ENCODE measurements around the gene SLC16A11.
A peak's percentile ranks its signal among the peaks of the same experiment; 100 is the strongest.

The SLC16A11 gene

DNA sequence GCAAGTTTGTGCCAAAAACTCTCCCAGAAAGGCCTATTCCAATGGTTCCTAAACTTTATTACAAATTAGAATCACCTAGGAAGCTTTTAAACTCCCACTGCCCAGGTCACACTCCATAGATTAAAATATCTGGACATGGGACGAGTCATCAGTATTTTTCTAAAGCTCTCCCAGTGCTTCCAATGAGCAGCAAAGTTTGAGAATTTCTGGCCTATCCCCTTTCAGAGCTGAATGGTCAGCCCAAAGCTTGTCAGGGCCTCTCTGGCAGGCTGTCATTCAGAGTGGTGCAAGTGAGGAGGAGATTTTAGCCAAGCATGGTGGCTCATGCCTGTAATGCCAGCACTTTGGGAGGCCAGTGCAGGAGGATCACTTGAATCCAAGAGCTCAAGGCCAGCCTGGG lies 18.6 kb downstream of the SLC16A11 start:
- no peak for DNase-seq (ENCODE audit: low read depth)

DNA sequence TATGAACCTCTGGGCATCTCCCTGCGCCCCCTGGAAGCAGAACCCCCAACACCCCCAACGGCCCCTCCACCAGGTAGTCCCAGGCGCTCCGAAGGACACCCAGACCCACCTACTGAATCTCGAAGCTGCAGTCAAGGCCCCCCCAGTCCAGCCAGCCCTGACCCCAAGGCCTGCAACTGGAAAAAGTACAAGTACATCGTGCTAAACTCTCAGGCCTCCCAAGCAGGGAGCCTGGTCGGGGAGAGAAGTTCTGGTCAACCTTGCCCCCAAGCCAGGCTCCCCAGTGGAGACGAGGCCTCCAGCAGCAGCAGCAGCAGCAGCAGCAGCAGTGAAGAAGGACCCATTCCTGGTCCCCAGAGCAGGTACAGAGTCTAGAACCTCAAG lies 19.5 kb downstream of the SLC16A11 start:
- DNase-seq (ENCODE audit: low read depth) = no peak

DNA sequence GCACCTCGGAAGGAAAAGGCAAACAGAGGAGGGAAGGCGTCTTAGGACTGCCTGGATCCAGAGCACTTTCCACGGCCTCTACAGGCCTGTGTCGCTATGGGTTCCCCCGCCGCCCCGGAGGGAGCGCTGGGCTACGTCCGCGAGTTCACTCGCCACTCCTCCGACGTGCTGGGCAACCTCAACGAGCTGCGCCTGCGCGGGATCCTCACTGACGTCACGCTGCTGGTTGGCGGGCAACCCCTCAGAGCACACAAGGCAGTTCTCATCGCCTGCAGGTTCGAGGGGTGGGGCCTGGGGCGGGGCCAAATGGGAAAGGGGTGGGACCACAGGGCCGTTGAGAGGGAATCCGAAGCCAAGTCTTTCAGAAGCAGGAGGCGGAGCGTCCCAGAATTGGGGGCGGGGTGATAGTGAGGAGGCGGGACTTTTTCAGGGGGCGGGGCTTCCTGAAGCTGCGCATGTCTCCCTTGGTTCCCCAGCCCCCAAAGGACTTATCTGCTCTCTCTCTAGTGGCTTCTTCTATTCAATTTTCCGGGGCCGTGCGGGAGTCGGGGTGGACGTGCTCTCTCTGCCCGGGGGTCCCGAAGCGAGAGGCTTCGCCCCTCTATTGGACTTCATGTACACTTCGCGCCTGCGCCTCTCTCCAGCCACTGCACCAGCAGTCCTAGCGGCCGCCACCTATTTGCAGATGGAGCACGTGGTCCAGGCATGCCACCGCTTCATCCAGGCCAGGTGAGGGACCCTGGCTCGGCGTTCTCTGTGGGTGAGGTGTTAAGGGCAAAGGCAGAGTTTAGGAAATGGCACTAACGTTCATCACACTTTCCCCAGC lies 20.1 kb downstream of the SLC16A11 start:
- peak; percentile 83 for DNase-seq (ENCODE audit: low read depth)

DNA sequence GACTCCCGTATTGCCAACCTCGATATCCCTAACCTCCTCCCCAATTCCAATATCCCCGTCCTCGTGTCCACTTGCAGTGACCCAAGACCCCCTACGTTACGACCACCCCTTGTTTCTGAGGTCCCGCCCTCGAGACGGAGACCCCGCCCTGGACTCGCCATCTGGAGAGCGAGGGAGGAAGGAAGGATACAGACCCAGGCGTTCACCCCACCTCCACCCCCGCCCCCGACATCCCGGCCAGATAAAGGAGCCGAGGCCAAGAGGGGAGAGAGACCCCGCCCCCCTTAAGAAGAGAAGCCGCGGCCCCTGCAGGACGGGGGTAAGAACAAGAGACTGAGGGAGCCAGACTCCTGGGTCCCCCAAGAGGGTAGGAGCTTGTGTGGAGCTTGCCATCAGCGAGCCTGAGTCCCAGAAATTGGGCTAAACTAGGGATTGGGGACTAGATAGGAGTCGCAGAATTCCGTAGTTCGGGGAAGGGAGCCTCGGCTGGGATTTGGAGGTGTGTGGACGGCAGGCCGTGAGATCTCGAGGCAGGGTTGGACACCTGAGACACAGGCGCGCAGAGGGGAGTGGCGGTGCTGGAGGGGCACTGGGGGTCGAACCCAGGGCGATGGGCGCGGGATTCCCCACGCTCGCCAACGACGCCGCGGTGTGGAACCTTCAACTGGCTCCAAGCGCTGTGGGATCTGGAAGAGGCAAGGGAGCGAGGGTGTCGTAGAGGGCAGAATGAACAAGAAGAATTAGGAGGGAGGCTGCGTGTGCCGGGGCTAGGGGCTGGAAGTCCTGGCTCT lies 20.9 kb downstream of the SLC16A11 start, which contains the start of gene BCL6B:
Gene BCL6B (plus strand): TSS at position 270 of the 791 bp plus-strand sequence. CDS start 622 bp downstream, outside the sequence.
- no peak for DNase-seq (ENCODE audit: low read depth)

DNA sequence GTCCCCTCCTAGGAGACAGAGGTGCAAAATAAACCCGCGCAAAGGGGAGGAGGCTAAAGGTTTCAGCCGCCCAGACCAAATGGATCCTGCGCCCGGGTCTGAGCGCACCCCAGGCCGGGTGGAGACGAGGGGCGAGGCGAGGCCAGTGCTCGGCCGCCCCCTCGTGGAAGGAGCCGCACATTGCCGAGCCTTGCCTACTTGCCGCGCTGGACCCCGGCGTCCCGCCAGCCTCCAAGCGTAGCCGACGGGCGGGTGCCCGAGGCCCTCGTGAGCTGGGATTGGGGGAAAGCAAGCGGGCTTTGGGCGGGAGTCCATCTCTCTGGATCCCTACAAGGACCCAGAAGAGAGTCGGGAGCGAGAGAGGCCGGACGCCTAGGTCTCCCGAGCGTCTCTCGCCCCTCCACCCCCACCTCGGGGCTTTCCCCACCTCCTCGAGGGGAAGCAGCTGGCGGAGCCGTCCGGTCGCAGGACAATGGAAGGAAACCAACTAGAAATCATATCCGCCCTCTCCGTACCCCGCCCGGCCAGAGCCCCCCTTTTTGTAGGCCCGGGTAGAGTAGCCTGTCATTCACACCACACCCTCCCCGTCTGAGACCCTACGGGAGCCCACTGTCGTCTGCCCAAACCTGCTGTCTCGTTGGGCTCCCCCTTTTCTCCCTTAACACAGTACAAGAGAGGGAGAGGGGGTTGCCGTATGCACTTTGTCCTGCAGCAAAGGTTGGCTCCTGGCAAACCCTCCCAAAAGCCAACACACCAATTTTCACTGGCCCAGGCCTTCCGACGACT lies 21.7 kb downstream of the SLC16A11 start:
- DNase-seq (ENCODE audit: low read depth) = peak; percentile 64

DNA sequence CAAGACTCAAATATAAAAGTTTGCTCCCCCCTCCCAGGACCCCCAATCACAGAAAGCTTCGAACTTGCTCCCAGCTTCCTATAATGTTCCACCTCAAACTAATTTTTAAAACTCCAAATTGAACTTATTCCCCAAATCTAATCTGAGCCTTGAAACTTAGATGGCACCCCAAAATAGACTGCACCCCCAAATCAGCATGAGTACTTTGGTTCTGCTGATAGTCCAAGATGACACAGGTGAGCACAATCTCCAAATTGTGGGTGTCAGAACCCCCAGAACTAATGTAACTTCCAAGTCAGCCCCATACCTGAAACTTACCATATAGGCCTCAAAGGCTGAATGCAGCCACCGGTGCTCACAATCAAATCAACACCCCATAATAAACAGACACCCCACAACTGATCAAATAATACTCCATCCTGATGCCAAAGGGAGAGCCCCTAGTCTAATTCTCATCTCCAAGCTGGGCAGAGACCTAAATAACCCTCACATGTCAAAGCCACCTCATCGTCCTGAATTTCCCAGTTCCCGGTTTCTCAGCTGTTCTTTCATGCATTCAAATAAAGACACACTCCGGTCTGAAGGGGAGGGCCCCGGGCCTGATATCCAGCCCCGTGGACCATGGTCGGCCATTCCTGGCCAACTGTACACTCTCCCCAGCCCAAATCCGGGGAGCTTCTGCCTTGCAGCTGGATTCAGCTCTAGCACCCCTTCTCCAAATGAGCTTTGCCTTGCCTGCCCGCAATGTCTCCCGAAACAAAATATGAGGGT lies 22.8 kb downstream of the SLC16A11 start:
- no peak for DNase-seq (ENCODE audit: low read depth)

DNA sequence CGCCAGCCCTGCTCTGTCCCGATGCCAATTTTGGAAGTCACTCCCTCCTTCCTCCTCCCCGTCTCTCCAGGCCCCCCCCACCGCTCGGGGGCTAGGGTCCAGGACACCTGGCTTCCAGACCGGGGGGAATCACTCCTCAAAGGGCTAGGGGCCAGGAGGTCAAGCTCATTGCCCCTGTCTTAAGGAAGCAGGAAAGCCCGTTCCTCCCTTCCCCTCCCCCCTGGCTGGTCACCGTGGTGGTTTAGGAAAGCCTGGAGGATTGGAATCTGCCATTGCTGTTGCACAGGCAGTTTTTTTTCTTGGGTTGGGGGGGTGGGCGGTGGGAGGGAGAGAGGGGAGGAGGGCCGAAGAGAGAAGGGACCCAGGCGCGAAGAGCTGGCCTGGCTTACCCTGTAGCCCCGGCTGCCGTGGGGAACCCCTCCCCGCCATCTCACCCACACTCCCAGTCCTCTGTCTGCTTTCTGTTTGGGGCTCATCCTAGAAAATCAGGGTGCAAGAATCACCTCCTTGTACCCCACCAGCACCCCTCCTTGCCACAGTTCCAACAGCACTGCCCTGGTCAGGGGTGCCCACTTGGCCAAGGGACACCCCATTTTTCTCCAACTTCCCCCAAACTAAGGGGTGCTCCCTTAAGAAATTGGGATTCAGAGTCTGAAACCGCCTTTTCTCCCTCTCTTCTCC lies 23.9 kb downstream of the SLC16A11 start:
- no peak for DNase-seq (ENCODE audit: low read depth)

DNA sequence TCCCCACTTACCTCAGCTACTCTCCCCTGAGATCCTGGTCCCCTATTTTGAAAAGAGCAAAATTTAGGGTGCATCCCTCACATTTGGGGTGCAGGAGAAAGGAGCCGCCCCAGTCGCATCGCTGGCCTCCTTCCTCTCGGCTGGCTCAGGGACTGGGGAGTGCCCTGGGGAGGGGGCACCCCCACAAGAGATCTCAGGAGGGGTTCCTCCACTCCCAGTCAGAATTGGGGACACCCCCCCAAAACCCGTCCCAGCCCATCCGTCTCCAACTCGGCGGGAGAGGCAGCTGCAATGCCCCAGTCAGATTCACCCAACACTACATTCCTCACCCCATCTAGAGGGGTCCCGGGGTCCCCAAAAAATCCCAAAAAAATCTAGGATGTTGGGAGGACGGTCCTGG lies 24.5 kb downstream of the SLC16A11 start:
- no peak for DNase-seq (ENCODE audit: low read depth)

DNA sequence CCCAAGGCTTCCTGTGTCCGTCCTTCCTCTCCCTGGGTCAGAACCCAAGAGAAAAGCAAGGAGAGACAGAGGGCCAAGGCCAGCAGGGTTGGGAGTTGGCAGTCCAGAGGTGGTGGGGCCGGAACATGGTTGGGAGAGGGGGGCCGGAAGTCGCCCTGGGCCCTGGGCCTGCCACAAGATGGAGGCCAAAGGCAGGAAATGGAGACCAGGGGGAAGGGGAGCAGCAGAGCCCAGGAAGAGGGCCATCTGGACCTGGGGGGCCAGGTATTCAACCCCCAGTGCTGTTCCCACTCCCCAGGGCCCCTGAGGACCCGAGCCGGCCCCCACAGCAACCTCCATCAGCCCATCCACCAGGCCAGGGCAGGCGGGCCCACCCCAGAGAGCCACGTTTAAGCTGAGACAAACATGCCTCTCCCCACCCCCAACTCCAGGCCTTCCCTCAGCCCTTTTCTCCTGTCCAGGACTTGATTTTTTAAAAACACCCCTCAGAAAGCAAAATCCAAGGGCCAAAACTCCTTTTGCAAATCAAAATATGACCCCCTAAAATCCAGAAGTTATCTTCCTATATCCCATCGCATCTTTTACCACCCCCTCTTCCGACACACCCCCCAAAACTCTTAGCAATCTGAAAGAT lies 25.4 kb downstream of the SLC16A11 start:
- DNase-seq (ENCODE audit: low read depth) = no peak

DNA sequence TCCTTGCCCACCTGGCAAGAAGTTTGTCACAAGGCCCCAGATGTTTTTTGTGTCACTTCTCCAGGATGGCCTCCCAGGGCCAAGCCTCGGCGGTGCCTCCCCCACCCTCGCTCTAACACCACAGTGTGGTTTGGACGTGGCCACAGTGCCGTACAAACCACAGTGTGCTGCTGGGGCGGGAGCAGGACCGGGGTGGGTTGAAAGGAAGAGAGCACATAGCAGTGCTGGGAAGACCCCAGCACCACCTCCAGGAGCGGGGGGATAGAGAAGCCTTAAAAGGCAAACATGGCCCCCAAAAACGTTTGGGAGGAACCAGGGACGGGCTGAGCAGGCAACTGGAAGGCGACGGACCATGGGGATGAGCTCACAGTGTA lies 26.1 kb downstream of the SLC16A11 start:
- DNase-seq (ENCODE audit: low read depth) = no peak

DNA sequence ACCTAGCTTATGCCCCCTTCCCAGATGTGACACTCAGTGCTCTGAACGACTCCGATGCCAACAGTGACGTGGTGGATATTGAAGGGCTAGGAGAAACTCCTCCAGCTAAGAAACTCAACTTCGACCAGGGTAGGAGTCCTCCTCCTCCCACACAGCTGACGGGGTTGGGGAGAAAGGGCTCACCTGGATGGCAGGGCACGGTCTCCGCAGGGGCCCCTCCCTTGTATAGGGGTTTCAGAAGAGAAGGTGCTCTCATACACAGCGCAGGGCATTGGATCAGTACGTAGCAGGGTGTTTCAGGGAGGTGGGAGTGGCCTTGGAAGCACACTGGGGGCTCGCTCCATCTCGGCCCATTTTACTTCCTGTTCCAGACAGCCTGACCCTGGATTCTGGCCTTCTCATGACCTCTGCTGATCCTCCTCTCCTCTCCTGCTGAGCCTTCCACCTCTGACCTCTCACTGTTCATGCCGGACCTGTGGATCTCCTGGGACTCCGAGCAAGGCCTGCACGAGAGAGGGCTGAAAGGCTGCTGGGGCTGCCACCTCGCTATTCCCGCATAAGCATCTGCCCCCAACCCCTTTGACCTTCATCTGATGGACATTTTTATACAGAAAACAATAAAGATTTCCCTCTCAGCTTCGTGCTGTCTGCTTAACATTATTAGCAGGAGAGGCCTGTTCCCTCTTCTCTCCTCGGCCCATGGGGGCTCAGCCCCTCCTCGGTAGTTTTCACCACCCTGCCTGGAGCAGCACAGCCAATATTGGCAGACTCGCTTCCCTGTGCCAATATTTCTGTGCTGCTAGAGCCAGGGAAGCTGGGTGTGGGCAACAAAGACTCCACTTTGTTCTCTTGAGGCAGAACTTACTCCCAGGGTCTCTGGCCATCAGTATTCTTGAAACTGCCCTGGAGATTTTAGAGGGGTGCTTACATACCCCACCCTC lies 26.7 kb downstream of the SLC16A11 start:
- DNase-seq (ENCODE audit: low read depth) = no peak

DNA sequence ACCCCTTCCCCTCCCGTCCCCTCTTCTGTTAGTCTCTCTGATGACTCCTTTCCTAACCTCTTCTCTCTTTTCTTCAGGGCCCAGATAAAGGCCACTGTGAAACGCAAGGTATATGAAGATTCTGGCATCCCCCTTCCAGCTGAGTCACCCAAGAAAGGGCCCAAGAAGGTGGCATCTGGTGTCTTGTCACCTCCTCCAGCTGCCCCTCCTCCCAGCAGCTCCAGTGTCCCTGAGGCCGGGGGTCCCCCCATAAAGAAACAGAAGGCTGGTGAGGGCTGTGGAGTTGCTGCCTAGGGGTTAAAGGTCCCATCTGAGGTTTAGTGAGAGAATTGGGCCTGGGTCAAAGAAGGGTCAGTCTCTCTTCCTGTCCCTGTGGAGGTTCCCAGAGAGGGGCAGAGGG lies 27.5 kb downstream of the SLC16A11 start:
- DNase-seq (ENCODE audit: low read depth) = no peak

DNA sequence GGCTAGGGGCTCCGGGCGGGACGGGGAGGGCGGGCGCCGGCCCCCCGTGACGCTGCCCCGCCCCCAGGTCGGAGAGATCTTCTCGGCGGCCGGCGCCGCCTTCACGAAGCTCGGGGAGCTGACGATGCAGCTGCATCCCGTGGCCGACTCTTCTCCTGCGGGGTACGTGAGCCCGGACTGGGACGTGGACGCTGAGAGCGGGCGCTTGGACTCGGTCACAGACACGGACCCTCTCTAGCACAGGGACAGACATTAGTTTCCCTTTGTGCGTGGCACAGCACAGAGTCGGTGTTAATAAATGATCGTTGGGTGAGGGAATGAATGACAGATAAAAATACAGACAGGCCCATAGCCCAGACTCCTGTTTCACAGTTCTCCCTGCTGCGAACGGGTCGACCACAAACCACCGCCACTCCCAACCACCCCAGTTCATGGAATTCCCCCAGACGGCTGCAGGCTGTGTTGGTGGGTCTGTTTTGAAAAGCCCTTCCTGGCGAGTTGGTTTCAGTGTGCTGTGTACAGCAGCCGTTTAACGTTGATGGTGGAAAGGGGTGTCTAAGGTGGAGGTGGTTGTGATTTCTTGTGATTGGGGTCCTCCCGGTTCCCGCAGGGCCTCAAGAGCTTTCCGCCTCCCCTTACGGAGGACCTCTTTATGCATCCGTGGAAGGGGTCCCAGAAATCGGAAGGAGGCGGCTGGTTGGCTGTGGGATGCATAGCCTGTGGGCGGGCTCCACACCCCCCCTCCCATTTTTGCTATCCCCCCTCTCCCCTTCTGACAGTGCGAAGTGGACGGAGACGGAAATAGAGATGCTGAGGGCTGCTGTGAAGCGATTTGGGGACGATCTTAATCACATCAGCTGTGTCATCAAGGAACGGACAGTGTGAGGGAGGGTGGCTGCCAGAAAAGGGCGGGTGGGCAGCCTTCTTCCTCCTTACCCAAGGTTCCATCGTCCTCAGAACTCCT lies 28.6 kb downstream of the SLC16A11 start:
- DNase-seq (ENCODE audit: low read depth) = peak; percentile 56

DNA sequence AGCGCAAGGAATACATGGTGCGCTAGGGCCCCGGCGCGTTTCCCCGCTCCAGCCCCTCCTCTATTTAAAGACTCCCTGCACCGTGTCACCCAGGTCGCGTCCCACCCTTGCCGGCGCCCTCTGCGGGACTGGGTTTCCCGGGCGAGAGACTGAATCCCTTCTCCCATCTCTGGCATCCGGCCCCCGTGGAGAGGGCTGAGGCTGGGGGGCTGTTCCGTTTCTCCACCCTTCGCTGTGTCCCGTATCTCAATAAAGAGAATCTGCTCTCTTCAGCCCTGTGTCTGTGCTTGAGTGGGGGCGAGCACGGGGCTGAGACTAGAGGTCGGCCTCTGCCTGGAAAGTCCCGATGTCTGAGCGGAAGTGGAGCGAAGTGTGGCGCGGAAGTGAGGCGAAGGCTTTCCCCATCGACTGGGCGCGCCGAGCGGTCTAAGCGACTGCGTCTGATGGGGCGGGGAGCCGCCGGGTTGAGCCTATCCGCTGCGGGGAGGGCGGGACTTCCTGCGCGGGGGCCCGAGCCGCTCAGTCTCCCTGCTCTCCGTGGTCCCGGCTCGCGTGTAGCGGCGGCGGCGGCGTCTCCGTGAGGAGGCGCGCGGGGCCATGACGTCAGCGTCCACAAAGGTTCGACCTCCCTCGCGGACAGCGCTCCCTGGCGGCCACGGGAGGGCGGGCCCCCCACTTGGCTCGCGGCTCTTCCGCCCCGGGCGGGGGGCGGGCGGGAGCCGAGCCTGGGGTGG lies 29.5 kb downstream of the SLC16A11 start:
- DNase-seq (ENCODE audit: low read depth) = peak; percentile 89

DNA sequence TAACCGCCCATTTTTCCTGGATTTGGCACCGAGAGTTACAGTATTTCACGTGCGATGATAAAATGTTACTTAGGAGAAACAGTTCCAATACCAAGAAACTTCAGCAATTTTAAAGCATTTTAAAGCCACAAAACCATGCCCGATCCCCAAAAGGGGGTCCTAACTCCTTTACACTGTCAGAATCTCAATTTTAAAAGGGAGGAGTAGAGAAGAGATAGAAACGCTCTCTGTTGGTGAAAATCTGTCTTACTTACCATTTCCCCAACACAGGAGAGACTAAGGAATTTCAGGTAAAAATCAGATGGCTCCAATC lies 32.0 kb downstream of the SLC16A11 start:
- no peak for DNase-seq (ENCODE audit: low read depth)

DNA sequence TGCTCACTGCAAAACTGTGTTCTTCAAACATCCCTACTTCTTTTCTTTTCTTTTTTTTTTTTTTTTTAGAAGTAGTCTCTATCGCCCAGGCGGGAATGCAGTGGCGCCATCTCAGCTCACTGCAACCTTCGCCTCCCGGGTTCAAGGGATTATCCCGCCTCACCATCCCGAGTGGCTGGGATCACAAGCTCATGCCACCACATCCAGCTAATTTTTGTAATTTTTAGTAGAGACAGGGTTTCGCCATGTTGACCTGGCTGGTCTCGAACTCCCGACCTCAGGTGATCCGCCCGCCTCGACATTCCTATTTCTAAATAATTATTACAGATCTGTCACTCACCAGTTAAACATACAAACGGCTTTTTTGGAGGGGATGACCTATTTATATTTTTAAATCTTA lies 32.5 kb downstream of the SLC16A11 start:
- no peak for DNase-seq (ENCODE audit: low read depth)

DNA sequence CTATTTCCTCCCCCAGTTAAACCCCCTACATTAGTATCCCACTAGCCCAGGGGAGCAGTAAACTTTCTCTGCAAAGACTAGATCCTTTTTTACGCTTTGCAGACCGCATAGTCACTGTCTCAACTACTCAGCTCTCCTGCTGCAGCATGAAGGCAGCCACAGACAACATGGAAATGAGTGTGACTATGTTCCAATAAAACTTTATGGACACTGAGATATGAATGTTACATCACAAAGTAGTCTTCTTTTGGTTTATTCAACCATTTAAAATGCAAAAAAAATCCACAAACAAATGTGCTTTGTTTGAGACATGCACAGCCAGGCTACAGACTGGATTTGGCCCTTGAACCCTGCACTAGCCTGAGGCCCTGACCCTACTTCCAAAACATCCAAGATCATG lies 33.4 kb downstream of the SLC16A11 start:
- DNase-seq (ENCODE audit: low read depth) = no peak

DNA sequence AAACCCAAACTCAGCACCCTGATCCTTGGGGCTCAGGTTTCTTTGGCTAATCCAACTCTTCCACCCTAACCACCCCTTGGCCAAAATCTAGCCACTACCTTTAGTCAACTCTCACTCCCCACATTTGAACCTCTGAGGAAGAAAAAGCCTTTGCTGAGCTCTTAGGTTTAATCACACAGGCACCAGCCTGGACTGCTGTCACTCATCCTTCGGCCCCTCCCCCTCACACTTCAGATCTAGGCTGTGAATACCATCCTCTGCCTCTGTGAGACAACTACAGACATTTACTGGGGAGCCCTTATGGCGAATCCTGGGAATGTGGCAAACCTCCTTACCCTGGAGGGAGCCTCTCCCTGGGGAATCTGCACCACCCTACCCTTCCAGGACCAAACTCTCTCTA lies 36.7 kb downstream of the SLC16A11 start:
- no peak for DNase-seq (ENCODE audit: low read depth)
